Measurements from ENCODE around the gene GATA2. TPM values are rescaled to one million over a fixed set of nuclear protein-coding genes. Genes with fewer than 3 reads are reported as not detected.

The GATA2 gene
- total RNA-seq, 1 donor from 2014 or later: under 0.01 TPM

DNA sequence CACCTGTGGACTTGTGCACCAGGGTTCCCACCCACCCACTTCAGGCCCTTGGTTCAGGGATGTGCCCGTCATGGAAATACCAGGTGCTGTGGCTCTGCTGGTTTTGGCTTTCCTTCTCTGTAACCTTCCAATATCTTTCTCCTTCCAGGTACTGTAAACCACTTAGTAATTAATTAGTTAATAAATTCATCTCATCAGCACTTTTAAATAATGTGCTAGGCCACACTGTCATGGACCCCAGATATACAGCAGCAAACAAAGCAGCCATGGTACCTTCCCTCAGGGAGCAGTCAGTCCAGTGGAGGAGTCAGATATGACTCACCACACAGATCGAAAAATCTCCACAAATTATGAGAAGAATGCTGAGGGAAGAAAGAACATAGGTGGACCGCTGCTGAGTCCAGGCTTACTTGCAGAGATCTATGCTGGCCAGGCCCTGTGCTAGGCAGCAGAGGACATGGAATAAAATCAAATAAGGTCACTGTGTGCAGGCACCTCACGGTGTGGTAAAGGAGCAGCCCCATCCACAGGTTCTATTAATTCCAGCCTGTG lies 6.8 kb upstream of the GATA2 start:
- DNase-seq (ENCODE audit: low read depth) (no peak), FAIRE-seq (no peak)
- TF ChIP-seq, protein P1, sequence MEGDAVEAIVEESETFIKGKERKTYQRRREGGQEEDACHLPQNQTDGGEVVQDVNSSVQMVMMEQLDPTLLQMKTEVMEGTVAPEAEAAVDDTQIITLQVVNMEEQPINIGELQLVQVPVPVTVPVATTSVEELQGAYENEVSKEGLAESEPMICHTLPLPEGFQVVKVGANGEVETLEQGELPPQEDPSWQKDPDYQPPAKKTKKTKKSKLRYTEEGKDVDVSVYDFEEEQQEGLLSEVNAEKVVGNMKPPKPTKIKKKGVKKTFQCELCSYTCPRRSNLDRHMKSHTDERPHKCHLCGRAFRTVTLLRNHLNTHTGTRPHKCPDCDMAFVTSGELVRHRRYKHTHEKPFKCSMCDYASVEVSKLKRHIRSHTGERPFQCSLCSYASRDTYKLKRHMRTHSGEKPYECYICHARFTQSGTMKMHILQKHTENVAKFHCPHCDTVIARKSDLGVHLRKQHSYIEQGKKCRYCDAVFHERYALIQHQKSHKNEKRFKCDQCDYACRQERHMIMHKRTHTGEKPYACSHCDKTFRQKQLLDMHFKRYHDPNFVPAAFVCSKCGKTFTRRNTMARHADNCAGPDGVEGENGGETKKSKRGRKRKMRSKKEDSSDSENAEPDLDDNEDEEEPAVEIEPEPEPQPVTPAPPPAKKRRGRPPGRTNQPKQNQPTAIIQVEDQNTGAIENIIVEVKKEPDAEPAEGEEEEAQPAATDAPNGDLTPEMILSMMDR (IDR thresholded peaks at IDR 0.05; ENCODE audit: insufficient read depth, low read length, severe bottlenecking): no peak
- Histone ChIP-seq H3K4me3 (ENCODE audit: low read depth, low read length) (no peak overlapping the region), H3K36me3 (ENCODE audit: control insufficient read depth, insufficient read depth, low read length) (no peaks in the 10 kb centered on the region), H3K27me3 (ENCODE audit: control insufficient read depth, insufficient read depth, low read length) (peaks cover 19% of the 10 kb centered on the region)

DNA sequence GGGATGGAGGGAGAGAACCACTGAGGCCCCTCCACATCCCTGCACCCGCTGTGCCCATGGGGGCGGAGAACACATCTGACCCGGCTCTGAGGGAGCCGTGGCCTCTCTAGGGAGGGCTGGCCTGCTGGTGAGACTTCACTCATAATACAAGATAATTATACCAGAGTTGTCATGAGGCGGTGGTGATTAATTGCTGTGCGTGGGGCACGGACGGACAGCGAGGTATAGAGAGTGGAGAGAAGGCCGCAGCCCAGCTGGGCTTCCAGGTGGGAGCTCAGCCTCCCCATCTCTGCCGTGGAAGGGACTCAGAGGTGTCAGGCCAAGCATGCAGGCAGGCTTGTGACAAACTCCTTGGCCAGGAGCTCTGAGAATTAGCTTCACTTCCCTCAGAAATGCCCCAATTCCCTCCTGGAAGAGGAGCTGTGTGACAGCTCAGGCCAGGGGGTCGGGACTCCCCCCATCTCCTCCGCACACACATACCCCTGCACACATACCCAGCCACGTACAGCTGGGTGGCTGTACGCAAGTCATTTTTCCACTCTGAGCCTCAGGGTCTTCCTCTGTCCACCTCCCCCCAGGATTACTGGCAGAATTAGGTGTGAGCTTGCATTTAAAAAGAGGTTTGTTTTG lies 6.0 kb upstream of the GATA2 start:
- Histone ChIP-seq H3K27me3 (ENCODE audit: control insufficient read depth, insufficient read depth, low read length) (peaks cover 22% of the 10 kb centered on the region), H3K4me3 (ENCODE audit: low read depth, low read length) (no peak overlapping the region), H3K36me3 (ENCODE audit: control insufficient read depth, insufficient read depth, low read length) (no peaks in the 10 kb centered on the region)
- TF ChIP-seq, protein P1 (IDR thresholded peaks at IDR 0.05; ENCODE audit: insufficient read depth, low read length, severe bottlenecking): no peak
- FAIRE-seq: no peak
- DNase-seq (ENCODE audit: low read depth): no peak

GRCh38 chr3:128498127-128498626 lies 5.2 kb upstream of the GATA2 start:
- FAIRE-seq: no peak
- TF ChIP-seq, protein P1 (IDR thresholded peaks at IDR 0.05; ENCODE audit: insufficient read depth, low read length, severe bottlenecking): no peak
- no peaks in the 10 kb centered on the region for H3K36me3 ChIP-seq (ENCODE audit: control insufficient read depth, insufficient read depth, low read length)
- no peak for DNase-seq (ENCODE audit: low read depth)
- H3K4me3 ChIP-seq (ENCODE audit: low read depth, low read length): no peak overlapping the region
- peaks cover 28% of the 10 kb centered on the region for H3K27me3 ChIP-seq (ENCODE audit: control insufficient read depth, insufficient read depth, low read length)

- Histone ChIP-seq H3K4me3 (ENCODE audit: low read depth, low read length) (peak overlapping the region; percentile 26), H3K27me3 (ENCODE audit: control insufficient read depth, insufficient read depth, low read length) (peaks cover 31% of the 10 kb centered on the region), H3K36me3 (ENCODE audit: control insufficient read depth, insufficient read depth, low read length) (no peaks in the 10 kb centered on the region)
- TF ChIP-seq, protein P1 (IDR thresholded peaks at IDR 0.05; ENCODE audit: insufficient read depth, low read length, severe bottlenecking): peak; percentile 65
- DNase-seq (ENCODE audit: low read depth): no peak
- no peak for FAIRE-seq
Observed at GRCh38 chr3:128497305-128498126, 4.5 kb upstream of the GATA2 start.

- FAIRE-seq (no peak), DNase-seq (ENCODE audit: low read depth) (no peak)
- Histone ChIP-seq H3K27me3 (ENCODE audit: control insufficient read depth, insufficient read depth, low read length) (peaks cover 39% of the 10 kb centered on the region), H3K36me3 (ENCODE audit: control insufficient read depth, insufficient read depth, low read length) (no peaks in the 10 kb centered on the region), H3K4me3 (ENCODE audit: low read depth, low read length) (peak overlapping the region; percentile 26)
- TF ChIP-seq, protein P1 (IDR thresholded peaks at IDR 0.05; ENCODE audit: insufficient read depth, low read length, severe bottlenecking): no peak
Observed at GRCh38 chr3:128496602-128497304, 3.8 kb upstream of the GATA2 start.

Measured in bronchial epithelial cell (primary cell).